GM12891 (cell line): ENCODE results near the gene EDNRA.
A peak's percentile ranks its signal among the peaks of the same experiment; 100 is the strongest.

Source experiments
- DNase-seq: peaks from one replicate; pipeline ENCODE4 v3.0.0; 2011; ENCODE audit warnings: low spot score; ENCODE audit not compliant: insufficient read length
- FAIRE-seq: peaks from 2 replicates; lab custom pipeline; 2011; peaks lifted over from hg19 to GRCh38; lab: Jason Lieb, UNC
- PAX5 ChIP-seq: IDR thresholded peaks from 2 replicates; pipeline ENCODE4 v1.6.1; 2011; ENCODE audit warnings: low read length, moderate library complexity, mild to moderate bottlenecking; ENCODE audit not compliant: insufficient read depth, severe bottlenecking
- POLR2A ChIP-seq: IDR thresholded peaks from 2 replicates; pipeline ENCODE4 v1.6.1; 2011; ENCODE audit warnings: low read depth, low read length, control low read depth
- POLR2AphosphoS5 ChIP-seq: IDR thresholded peaks from 2 replicates; pipeline ENCODE4 v1.6.1; 2011; ENCODE audit warnings: low read depth, low read length, control low read depth
- POU2F2 ChIP-seq: IDR thresholded peaks from 2 replicates; pipeline ENCODE4 v1.6.1; 2011; ENCODE audit warnings: low read depth, mild to moderate bottlenecking, control low read depth, low read length, moderate library complexity
- SPI1 ChIP-seq: IDR thresholded peaks from 2 replicates; pipeline ENCODE4 v1.6.1; 2011; ENCODE audit warnings: low read depth, low read length, control low read depth
- TAF1 ChIP-seq: IDR thresholded peaks from 2 replicates; pipeline ENCODE4 v1.6.1; 2011; ENCODE audit warnings: low read depth, low read length, control low read depth

The EDNRA gene

DNA sequence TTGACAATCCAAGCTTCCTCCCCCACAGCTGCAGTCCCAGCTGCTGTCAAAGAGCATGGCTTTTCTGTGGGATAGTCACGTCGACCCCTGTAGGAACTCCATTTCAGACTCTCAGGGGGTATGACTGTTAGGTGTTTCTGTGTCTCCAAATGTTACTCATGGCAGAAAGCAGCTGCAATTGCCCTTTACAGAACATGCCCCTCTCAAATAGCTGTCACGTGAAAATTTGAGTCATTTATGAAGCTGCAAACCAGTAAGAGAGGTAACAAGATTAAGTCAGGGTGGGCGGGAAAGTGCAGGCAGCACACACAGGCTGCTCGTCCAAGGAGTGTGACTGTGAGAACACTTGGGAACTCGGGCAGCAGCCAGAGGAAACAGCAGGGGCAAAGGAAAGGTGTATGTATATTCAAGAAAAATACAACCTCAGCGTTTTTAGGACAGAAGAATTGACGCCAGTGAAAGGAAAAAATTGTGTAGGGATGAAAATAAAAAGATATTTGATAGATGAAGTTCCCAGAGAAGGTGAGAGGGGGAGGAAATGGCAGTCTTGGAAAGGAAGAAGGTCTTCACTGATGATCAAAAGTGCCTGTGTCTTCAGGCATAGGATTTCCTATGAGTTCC lies 69.8 kb downstream of the EDNRA start:
- no peak for TF ChIP-seq TAF1
- TF ChIP-seq SPI1, result no peak
- no peak for TF ChIP-seq POLR2AphosphoS5
- no peak for TF ChIP-seq POLR2A
- no peak for TF ChIP-seq PAX5
- no peak for TF ChIP-seq POU2F2
- DNase-seq (peak; percentile 26), FAIRE-seq (no peak)

GRCh38 chr4:147560625-147561024 lies 79.7 kb downstream of the EDNRA start:
- TF ChIP-seq SPI1 (no peak), POLR2A (no peak), POLR2AphosphoS5 (no peak), TAF1 (no peak), POU2F2 (no peak), PAX5 (no peak)
- no peak for FAIRE-seq
- DNase-seq, result no peak

GRCh38 chr4:147566762-147567161 lies 85.9 kb downstream of the EDNRA start:
- DNase-seq (no peak), FAIRE-seq (no peak)
- TF ChIP-seq TAF1, result no peak
- no peak for TF ChIP-seq POLR2A
- TF ChIP-seq PAX5, result no peak
- TF ChIP-seq SPI1, result no peak
- no peak for TF ChIP-seq POLR2AphosphoS5
- no peak for TF ChIP-seq POU2F2

- DNase-seq (no peak), FAIRE-seq (no peak)
- TF ChIP-seq POLR2AphosphoS5, result no peak
- TF ChIP-seq PAX5, result no peak
- TF ChIP-seq POU2F2, result no peak
- no peak for TF ChIP-seq SPI1
- TF ChIP-seq POLR2A, result no peak
- no peak for TF ChIP-seq TAF1
Observed at GRCh38 chr4:147567276-147567675, 86.4 kb downstream of the EDNRA start.

GRCh38 chr4:147570616-147571015 lies 89.7 kb downstream of the EDNRA start:
- TF ChIP-seq TAF1, result no peak
- no peak for DNase-seq
- FAIRE-seq, result no peak

DNA sequence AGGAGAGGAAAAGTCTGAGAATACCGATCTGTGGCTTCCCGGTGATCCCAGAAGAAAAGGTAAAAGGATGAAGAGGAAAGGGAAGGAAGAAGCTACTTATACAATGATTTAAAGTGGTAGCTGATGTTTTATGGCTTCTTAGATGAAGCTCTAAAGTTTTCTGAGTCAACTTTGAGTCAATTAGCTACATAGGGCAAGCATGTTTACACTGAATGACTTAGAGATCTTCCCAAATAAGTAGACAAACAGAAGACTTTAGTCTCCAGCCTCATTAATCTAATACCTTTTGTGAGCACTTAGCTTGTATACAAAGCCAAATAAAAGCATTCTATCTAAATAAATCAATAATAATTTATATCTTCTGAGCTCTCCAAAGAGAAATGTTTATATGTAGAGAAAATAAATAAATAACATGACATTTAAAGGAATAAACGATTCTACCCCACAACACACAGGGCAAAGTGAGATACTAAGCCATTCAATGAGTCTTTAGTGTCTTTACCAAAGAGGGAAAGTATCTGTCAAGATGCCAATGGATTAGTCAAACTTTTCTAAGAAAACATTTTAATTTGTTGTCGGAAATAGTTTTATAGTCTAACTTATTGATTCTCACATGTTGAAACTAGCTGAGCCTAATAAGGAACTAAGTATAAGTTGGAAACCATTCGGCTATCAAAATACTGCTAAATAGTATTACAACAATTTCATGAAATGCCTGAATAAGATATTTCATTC lies 90.3 kb downstream of the EDNRA start:
- TF ChIP-seq POLR2AphosphoS5 (no peak), SPI1 (no peak), PAX5 (no peak), POLR2A (no peak), TAF1 (no peak), POU2F2 (no peak)
- DNase-seq, result no peak
- no peak for FAIRE-seq

GRCh38 chr4:147576084-147576483 lies 95.2 kb downstream of the EDNRA start:
- TF ChIP-seq POLR2A, result no peak
- TF ChIP-seq POLR2AphosphoS5, result no peak
- TF ChIP-seq TAF1, result no peak
- no peak for TF ChIP-seq POU2F2
- TF ChIP-seq SPI1, result no peak
- TF ChIP-seq PAX5, result no peak
- FAIRE-seq (no peak), DNase-seq (no peak)

DNA sequence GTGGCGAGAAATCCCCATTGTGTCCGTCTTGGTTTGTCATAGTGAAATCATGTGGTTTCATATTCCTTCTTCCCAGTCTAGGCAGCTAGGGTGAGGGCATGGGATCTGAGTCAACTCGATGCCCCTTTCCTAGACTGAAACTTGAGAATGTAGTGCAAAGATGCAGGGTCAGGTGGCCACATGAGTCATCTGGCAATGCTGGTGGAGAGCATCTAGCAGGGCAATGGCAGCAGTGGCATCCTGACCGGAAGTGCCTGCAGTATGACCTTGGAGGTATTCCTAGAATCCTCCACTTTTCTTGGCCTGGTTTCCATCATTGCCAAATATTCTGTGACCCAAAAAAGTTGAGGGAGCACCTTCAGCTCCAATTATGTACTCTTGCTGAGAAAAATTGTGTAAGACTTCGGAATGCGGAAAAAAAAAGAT lies 97.2 kb downstream of the EDNRA start:
- DNase-seq (no peak), FAIRE-seq (no peak)
- no peak for TF ChIP-seq POLR2A
- TF ChIP-seq POU2F2, result no peak
- no peak for TF ChIP-seq SPI1
- TF ChIP-seq POLR2AphosphoS5, result no peak
- TF ChIP-seq TAF1, result no peak
- TF ChIP-seq PAX5, result no peak

DNA sequence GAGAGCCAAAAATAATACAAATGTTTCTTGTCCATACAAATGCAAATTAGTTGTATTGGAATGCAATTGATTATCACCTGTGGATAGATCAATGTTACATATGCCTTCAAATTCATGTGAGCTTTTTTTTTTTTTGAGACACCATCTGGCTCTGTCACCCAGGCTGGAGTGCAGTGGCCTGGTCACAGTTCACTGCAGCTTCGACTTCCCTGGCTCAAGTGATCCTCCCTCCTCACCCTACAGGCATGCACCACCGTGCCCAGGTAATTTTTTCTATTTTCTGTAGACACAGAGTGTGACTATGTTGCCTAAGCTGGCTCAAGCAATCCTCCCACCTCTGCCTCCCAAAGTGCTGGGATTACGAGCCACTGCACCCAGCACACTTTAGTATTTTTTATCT lies 97.7 kb downstream of the EDNRA start:
- no peak for TF ChIP-seq TAF1
- no peak for TF ChIP-seq PAX5
- no peak for TF ChIP-seq POU2F2
- no peak for TF ChIP-seq SPI1
- no peak for TF ChIP-seq POLR2AphosphoS5
- no peak for TF ChIP-seq POLR2A
- FAIRE-seq (no peak), DNase-seq (no peak)

- no peak for DNase-seq
- TF ChIP-seq SPI1 (no peak), POLR2A (no peak), TAF1 (no peak), PAX5 (no peak), POLR2AphosphoS5 (no peak), POU2F2 (no peak)
- no peak for FAIRE-seq
Observed at GRCh38 chr4:147580396-147580795, 99.5 kb downstream of the EDNRA start.
